DOHH2 (cell line): Measurements from ENCODE around the gene ARID1B.

ENCODE experiments used
- EZH2phosphoT487 ChIP-seq: fragments of 200-600 bp; sonication (generic); IDR thresholded peaks from 2 replicates; pipeline ENCODE4 v1.6.1; 2017; ENCODE audit warnings: borderline replicate concordance, mild to moderate bottlenecking, antibody characterized with exemption, low read length, moderate library complexity, mixed read lengths
- TF ChIP-seq, protein P1 (sequence below): fragments of 200-600 bp; sonication (generic); IDR thresholded peaks from one replicate; pipeline ENCODE4 v1.5.1; 2014; ENCODE audit warnings: antibody characterized with exemption, mild to moderate bottlenecking, low read depth, low read length; ENCODE audit not compliant: poor library complexity, severe bottlenecking

GRCh38 chr6:157193443-157193996 is 416.3 kb downstream of the ARID1B start:
- TF ChIP-seq, protein P1, sequence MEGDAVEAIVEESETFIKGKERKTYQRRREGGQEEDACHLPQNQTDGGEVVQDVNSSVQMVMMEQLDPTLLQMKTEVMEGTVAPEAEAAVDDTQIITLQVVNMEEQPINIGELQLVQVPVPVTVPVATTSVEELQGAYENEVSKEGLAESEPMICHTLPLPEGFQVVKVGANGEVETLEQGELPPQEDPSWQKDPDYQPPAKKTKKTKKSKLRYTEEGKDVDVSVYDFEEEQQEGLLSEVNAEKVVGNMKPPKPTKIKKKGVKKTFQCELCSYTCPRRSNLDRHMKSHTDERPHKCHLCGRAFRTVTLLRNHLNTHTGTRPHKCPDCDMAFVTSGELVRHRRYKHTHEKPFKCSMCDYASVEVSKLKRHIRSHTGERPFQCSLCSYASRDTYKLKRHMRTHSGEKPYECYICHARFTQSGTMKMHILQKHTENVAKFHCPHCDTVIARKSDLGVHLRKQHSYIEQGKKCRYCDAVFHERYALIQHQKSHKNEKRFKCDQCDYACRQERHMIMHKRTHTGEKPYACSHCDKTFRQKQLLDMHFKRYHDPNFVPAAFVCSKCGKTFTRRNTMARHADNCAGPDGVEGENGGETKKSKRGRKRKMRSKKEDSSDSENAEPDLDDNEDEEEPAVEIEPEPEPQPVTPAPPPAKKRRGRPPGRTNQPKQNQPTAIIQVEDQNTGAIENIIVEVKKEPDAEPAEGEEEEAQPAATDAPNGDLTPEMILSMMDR, result no peak
- no peak for TF ChIP-seq EZH2phosphoT487
